HG03575 (cell line): ENCODE results near the gene GSTA1.
"Not testable (repeated sequence)": the region's sequence is repeated elsewhere in the genome, so short reads cannot be mapped to it uniquely, and the experiment has no call there.

ENCODE experiments used
- ATAC-seq: cut with Tn5 transposase; IDR thresholded peaks from one replicate; pipeline ENCODE4 v1.9.1; 2021; ENCODE audit not compliant: unreplicated experiment, insufficient number of reproducible peaks, low FRiP score; ENCODE audit errors: extremely low read depth

The GSTA1 gene

GRCh38 chr6:52814545-52814944 is 10.9 kb upstream of the GSTA1 start:
- not testable (repeated sequence) for ATAC-seq

GRCh38 chr6:52809777-52810176 is 6.2 kb upstream of the GSTA1 start:
- not testable (repeated sequence) for ATAC-seq

GRCh38 chr6:52808660-52809059 is 5.0 kb upstream of the GSTA1 start:
- ATAC-seq = no peak

- ATAC-seq = no peak
Observed at GRCh38 chr6:52802806-52803205, 810 bp downstream of the GSTA1 start.

GRCh38 chr6:52801188-52801841 is 2.3 kb downstream of the GSTA1 start:
- no peak for ATAC-seq

GRCh38 chr6:52799272-52799671 is 4.3 kb downstream of the GSTA1 start:
- ATAC-seq = not testable (repeated sequence)

- ATAC-seq = not testable (repeated sequence)
Observed at GRCh38 chr6:52794366-52794765, 9.2 kb downstream of the GSTA1 start.

- ATAC-seq = no peak
Observed at GRCh38 chr6:52790861-52791260, 12.8 kb downstream of the GSTA1 start.

- ATAC-seq = not testable (repeated sequence)
Observed at GRCh38 chr6:52789658-52790057, 14.0 kb downstream of the GSTA1 start.

- no peak for ATAC-seq
Observed at GRCh38 chr6:52788478-52788877, 15.1 kb downstream of the GSTA1 start.

- no peak for ATAC-seq
Observed at GRCh38 chr6:52787917-52788316, 15.7 kb downstream of the GSTA1 start.

GRCh38 chr6:52786249-52786956 is 17.2 kb downstream of the GSTA1 start:
- ATAC-seq = no peak

GRCh38 chr6:52782696-52783274 is 20.8 kb downstream of the GSTA1 start:
- ATAC-seq = not testable (repeated sequence)

- ATAC-seq = not testable (repeated sequence)
Observed at GRCh38 chr6:52782209-52782608, 21.4 kb downstream of the GSTA1 start.

- ATAC-seq = no peak
Observed at GRCh38 chr6:52779237-52779636, 24.4 kb downstream of the GSTA1 start.

- ATAC-seq = not testable (repeated sequence)
Observed at GRCh38 chr6:52776711-52777351, 26.8 kb downstream of the GSTA1 start.

GRCh38 chr6:52769399-52769798 is 34.2 kb downstream of the GSTA1 start:
- not testable (repeated sequence) for ATAC-seq

- ATAC-seq = not testable (repeated sequence)
Observed at GRCh38 chr6:52767658-52768057, 36.0 kb downstream of the GSTA1 start.

GRCh38 chr6:52763322-52763916 is 40.2 kb downstream of the GSTA1 start, which contains the start of gene GSTA2:
GSTA2 (minus strand) TSS chr6:52763475; CDS start chr6:52757947, 5,528 bp downstream.
- not testable (repeated sequence) for ATAC-seq
